ENCODE data around the gene LSMEM2.

- TF ChIP-seq CTCF (IDR thresholded peaks at IDR 0.05) (no peak), POLR2AphosphoS5 (IDR thresholded peaks at IDR 0.05) (no peak)
These were observed 2.2 kb upstream of the LSMEM2 start for GRCh38 chr3:50276762-50277101.
